GM23338 (cell line): Measurements from ENCODE around the gene MRTFA. TPM values are rescaled to one million over a fixed set of nuclear protein-coding genes. Genes with fewer than 3 reads are reported as not detected.

Source experiments
- ATAC-seq: fragments of 200-7000 bp; cut with Tn5 transposase; 3 replicates; pipeline ENCODE4 v1.9.1; 2020
- DNase-seq: peaks from one replicate; pipeline ENCODE4 v3.0.0-alpha.2; 2015; ENCODE audit warnings: low spot score
- H2AFZ ChIP-seq: fragments of 200-600 bp; sonication (generic); 2 replicates; pipeline ENCODE4 v1.8.0; 2016; ENCODE audit warnings: antibody characterized with exemption, mild to moderate bottlenecking, moderate library complexity
- H3F3A ChIP-seq: fragments of 200-600 bp; sonication (generic); replicated peaks from 2 replicates; pipeline ENCODE4 v1.8.0; 2017; ENCODE audit warnings: antibody characterized with exemption, mixed run types, low read depth
- H3K27ac ChIP-seq: fragments of 200-600 bp; sonication (generic); 2 replicates; pipeline ENCODE4 v1.6.1; 2016; ENCODE audit warnings: low read depth
- H3K27me3 ChIP-seq: fragments of 200-600 bp; sonication (generic); 2 replicates; pipeline ENCODE4 v1.8.0; 2016; ENCODE audit warnings: mild to moderate bottlenecking, mixed run types, moderate library complexity; ENCODE audit not compliant: insufficient read depth
- H3K36me3 ChIP-seq: fragments of 200-600 bp; sonication (generic); 2 replicates; pipeline ENCODE4 v1.8.0; 2016; ENCODE audit warnings: mild to moderate bottlenecking; ENCODE audit not compliant: insufficient read depth
- H3K4me1 ChIP-seq: fragments of 200-600 bp; sonication (generic); 2 replicates; pipeline ENCODE4 v1.8.0; 2016; ENCODE audit warnings: mild to moderate bottlenecking, moderate library complexity; ENCODE audit not compliant: insufficient read depth
- H3K4me2 ChIP-seq: fragments of 200-600 bp; sonication (generic); 2 replicates; pipeline ENCODE4 v1.7.1; 2017; ENCODE audit warnings: mixed run types
- H3K4me3 ChIP-seq: fragments of 200-600 bp; sonication (generic); 2 replicates; pipeline ENCODE4 v1.6.1; 2016; ENCODE audit warnings: mixed run types
- H3K79me2 ChIP-seq: fragments of 200-600 bp; sonication (generic); replicated peaks from 2 replicates; pipeline ENCODE4 v1.8.0; 2017; ENCODE audit warnings: mild to moderate bottlenecking; ENCODE audit not compliant: insufficient read depth
- H3K9me2 ChIP-seq: fragments of 200-600 bp; sonication (generic); 2 replicates; pipeline ENCODE4 v1.8.0; 2017; ENCODE audit not compliant: insufficient read depth
- H4K20me1 ChIP-seq: fragments of 200-600 bp; sonication (generic); replicated peaks from 2 replicates; pipeline ENCODE4 v1.8.0; 2017; ENCODE audit warnings: mild to moderate bottlenecking; ENCODE audit not compliant: insufficient read depth
- H3K27ac Mint-ChIP-seq: 2 replicates; pipeline ENCODE4 v1.8.0; 2020; ENCODE audit warnings: inconsistent platforms, mild to moderate bottlenecking, moderate library complexity, mixed read lengths
- H3K27me3 Mint-ChIP-seq: 3 replicates; pipeline ENCODE4 v1.8.0; 2022; ENCODE audit warnings: low read depth, mild to moderate bottlenecking, moderate library complexity, mixed read lengths, inconsistent platforms; ENCODE audit not compliant: insufficient read depth, poor library complexity
- H3K36me3 Mint-ChIP-seq: 3 replicates; pipeline ENCODE4 v1.8.0; 2021; ENCODE audit warnings: low read depth, mild to moderate bottlenecking, inconsistent platforms, moderate library complexity, mixed read lengths
- H3K4me1 Mint-ChIP-seq: 3 replicates; pipeline ENCODE4 v1.8.0; 2020; ENCODE audit warnings: mild to moderate bottlenecking, inconsistent platforms, mixed read lengths
- H3K4me3 Mint-ChIP-seq: 3 replicates; pipeline ENCODE4 v1.8.0; 2021; ENCODE audit warnings: moderate library complexity, mild to moderate bottlenecking, inconsistent platforms, mixed read lengths
- H3K9me3 Mint-ChIP-seq: 3 replicates; pipeline ENCODE4 v1.8.0; 2020; ENCODE audit warnings: moderate library complexity, mild to moderate bottlenecking, inconsistent platforms, mixed read lengths
- CREB1 ChIP-seq: fragments of 250-450 bp; sonication (Bioruptor Pico); IDR thresholded peaks from 2 replicates; pipeline ENCODE4 v1.5.0; 2020; ENCODE audit warnings: low read depth, mild to moderate bottlenecking, moderate library complexity
- ETS1 ChIP-seq: IDR thresholded peaks from 2 replicates; pipeline ENCODE4 v1.6.1; 2016; ENCODE audit warnings: antibody characterized with exemption
- EZH2 ChIP-seq: fragments of 200-600 bp; sonication (generic); IDR thresholded peaks from one replicate; pipeline ENCODE4 v1.8.0; 2017; ENCODE audit warnings: antibody characterized with exemption, mild to moderate bottlenecking, low read depth; ENCODE audit not compliant: unreplicated experiment
- EZH2phosphoT487 ChIP-seq: fragments of 200-600 bp; sonication (generic); IDR thresholded peaks from one replicate; pipeline ENCODE4 v1.8.1; 2018; ENCODE audit warnings: antibody characterized with exemption; ENCODE audit not compliant: unreplicated experiment
- JUNB ChIP-seq: IDR thresholded peaks from one replicate; pipeline ENCODE4 v1.6.1; 2016; ENCODE audit warnings: antibody characterized with exemption; ENCODE audit not compliant: unreplicated experiment
- NANOG ChIP-seq: IDR thresholded peaks from 2 replicates; pipeline ENCODE4 v1.6.1; 2016; ENCODE audit warnings: antibody characterized with exemption, borderline replicate concordance
- POLR2AphosphoS5 ChIP-seq: IDR thresholded peaks from 2 replicates; pipeline ENCODE4 v1.6.1; 2016; ENCODE audit warnings: antibody characterized with exemption, low read depth
- STAT1 ChIP-seq: IDR thresholded peaks from one replicate; pipeline ENCODE4 v1.6.1; 2016; ENCODE audit warnings: antibody characterized with exemption; ENCODE audit not compliant: unreplicated experiment
- ZNF114 ChIP-seq: fragments of 250-450 bp; sonication (Bioruptor Pico); IDR thresholded peaks from 2 replicates; pipeline ENCODE4 v1.5.0; 2020; ENCODE audit warnings: mild to moderate bottlenecking, moderate library complexity
- ZNF331 ChIP-seq: fragments of 250-450 bp; sonication (Bioruptor Pico); IDR thresholded peaks from 2 replicates; pipeline ENCODE4 v1.5.0; 2020; ENCODE audit warnings: low read depth, mild to moderate bottlenecking, moderate library complexity
- polyA plus RNA-seq: library from polyadenylated mRNA; unstranded; fragments of >200 nt; fragmentation: Nextera tagmentation; extraction: Ambion mirVana; gene quantifications from 2 replicates; pipeline ENCODE4 v1.2.1, GENCODE V29; 2016
- total RNA-seq: library from RNA; depleted of rRNA; stranded (reverse); fragments of >200 nt; shearing (Covaris generic); gene quantifications from 2 replicates; pipeline ENCODE4 v1.2.3, GENCODE V29; 2014
- TF ChIP-seq, protein P1 (sequence below): fragments of 250-450 bp; sonication (Bioruptor Pico); IDR thresholded peaks from 2 replicates; pipeline ENCODE4 v1.5.0; 2020; ENCODE audit warnings: mild to moderate bottlenecking, moderate library complexity
- TF ChIP-seq, protein P2 (sequence below), 2 experiments: fragments of 200-600 bp in 1 of 2; sonication (generic) in 1 of 2; conservative IDR thresholded peaks; 2 replicates each; pipeline versions ENCODE4 v1.5.1 to v1.6.1; 2016 to 2017; ENCODE audit warnings: antibody characterized with exemption in 2 of 2, low read depth in 2 of 2, mild to moderate bottlenecking in 2 of 2, moderate library complexity in 1 of 2

Gene MRTFA
- total and polyA plus RNA-seq, 2 experiments from 2014 or later, result 18.1 to 92.4 TPM

DNA sequence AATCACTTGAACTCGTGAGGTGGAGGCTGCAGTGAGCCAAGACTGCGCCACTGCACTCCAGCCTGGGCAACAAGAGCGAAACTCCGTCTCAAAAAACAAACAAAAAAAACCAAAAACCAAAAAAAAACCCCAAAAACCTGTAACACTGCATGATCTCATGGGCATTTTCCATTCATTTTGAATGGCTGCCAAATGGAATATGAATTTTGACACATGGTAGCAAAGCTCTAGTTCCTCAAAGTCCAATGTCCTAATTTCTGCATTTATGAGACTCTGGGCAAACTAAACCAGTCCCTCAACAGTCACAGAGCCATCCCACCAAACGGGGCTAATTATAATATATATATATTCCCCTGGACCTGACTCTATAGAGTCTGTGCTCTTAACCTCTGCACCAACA, 204.4 kb downstream of the MRTFA start (continued):
- TF ChIP-seq, protein P1, sequence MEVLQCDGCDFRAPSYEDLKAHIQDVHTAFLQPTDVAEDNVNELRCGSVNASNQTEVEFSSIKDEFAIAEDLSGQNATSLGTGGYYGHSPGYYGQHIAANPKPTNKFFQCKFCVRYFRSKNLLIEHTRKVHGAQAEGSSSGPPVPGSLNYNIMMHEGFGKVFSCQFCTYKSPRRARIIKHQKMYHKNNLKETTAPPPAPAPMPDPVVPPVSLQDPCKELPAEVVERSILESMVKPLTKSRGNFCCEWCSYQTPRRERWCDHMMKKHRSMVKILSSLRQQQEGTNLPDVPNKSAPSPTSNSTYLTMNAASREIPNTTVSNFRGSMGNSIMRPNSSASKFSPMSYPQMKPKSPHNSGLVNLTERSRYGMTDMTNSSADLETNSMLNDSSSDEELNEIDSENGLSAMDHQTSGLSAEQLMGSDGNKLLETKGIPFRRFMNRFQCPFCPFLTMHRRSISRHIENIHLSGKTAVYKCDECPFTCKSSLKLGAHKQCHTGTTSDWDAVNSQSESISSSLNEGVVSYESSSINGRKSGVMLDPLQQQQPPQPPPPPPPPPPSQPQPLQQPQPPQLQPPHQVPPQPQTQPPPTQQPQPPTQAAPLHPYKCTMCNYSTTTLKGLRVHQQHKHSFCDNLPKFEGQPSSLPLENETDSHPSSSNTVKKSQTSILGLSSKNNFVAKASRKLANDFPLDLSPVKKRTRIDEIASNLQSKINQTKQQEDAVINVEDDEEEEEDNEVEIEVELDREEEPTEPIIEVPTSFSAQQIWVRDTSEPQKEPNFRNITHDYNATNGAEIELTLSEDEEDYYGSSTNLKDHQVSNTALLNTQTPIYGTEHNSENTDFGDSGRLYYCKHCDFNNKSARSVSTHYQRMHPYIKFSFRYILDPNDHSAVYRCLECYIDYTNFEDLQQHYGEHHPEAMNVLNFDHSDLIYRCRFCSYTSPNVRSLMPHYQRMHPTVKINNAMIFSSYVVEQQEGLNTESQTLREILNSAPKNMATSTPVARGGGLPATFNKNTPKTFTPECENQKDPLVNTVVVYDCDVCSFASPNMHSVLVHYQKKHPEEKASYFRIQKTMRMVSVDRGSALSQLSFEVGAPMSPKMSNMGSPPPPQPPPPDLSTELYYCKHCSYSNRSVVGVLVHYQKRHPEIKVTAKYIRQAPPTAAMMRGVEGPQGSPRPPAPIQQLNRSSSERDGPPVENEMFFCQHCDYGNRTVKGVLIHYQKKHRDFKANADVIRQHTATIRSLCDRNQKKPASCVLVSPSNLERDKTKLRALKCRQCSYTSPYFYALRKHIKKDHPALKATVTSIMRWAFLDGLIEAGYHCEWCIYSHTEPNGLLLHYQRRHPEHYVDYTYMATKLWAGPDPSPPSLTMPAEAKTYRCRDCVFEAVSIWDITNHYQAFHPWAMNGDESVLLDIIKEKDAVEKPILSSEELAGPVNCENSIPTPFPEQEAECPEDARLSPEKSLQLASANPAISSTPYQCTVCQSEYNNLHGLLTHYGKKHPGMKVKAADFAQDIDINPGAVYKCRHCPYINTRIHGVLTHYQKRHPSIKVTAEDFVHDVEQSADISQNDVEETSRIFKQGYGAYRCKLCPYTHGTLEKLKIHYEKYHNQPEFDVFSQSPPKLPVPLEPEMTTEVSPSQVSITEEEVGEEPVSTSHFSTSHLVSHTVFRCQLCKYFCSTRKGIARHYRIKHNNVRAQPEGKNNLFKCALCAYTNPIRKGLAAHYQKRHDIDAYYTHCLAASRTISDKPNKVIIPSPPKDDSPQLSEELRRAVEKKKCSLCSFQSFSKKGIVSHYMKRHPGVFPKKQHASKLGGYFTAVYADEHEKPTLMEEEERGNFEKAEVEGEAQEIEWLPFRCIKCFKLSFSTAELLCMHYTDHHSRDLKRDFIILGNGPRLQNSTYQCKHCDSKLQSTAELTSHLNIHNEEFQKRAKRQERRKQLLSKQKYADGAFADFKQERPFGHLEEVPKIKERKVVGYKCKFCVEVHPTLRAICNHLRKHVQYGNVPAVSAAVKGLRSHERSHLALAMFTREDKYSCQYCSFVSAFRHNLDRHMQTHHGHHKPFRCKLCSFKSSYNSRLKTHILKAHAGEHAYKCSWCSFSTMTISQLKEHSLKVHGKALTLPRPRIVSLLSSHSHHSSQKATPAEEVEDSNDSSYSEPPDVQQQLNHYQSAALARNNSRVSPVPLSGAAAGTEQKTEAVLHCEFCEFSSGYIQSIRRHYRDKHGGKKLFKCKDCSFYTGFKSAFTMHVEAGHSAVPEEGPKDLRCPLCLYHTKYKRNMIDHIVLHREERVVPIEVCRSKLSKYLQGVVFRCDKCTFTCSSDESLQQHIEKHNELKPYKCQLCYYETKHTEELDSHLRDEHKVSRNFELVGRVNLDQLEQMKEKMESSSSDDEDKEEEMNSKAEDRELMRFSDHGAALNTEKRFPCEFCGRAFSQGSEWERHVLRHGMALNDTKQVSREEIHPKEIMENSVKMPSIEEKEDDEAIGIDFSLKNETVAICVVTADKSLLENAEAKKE (CRISPR knock-in tag), result no peak
- no peak for TF ChIP-seq EZH2phosphoT487
- no peak for TF ChIP-seq POLR2AphosphoS5
- TF ChIP-seq JUNB, result no peak
- no peak for TF ChIP-seq EZH2
- no peak for TF ChIP-seq ETS1

- Histone ChIP-seq H2AFZ (no peak overlapping the region), H3K27ac (no peak overlapping the region), H3K4me3 (no peak overlapping the region), H4K20me1 (no peaks in the 10 kb centered on the region), H3K27me3 (no peaks in the 10 kb centered on the region), H3K9me2 (no peaks in the 10 kb centered on the region), H3K79me2 (0 out of 2 replicates have a peak, but pooled peaks cover 3% of the 10 kb centered on the region), H3K36me3 (no peaks in the 10 kb centered on the region; the same call in 1 of the 2 replicates), H3F3A (0 out of 2 replicates have a peak, but pooled peaks cover 3% of the 10 kb centered on the region), H3K4me2 (no peak overlapping the region), H3K4me1 (no peaks in the 10 kb centered on the region)
- H3K9me3 Mint-ChIP-seq, result no peaks in the 10 kb centered on the region
- no peaks in the 10 kb centered on the region for H3K27me3 Mint-ChIP-seq
- H3K27ac Mint-ChIP-seq, result no peak overlapping the region
- no peaks in the 10 kb centered on the region for H3K4me1 Mint-ChIP-seq
- H3K4me3 Mint-ChIP-seq, result no peak overlapping the region
- no peak for DNase-seq
- no peak for ATAC-seq
- H3K36me3 Mint-ChIP-seq, result peaks cover 19% of the 10 kb centered on the region; the same call in 2 of the 3 replicates
- no peak for TF ChIP-seq POLR2AphosphoS5
- no peak for TF ChIP-seq STAT1
- TF ChIP-seq EZH2, result no peak
- TF ChIP-seq NANOG, result no peak
- no peak for TF ChIP-seq JUNB
- TF ChIP-seq ZNF114 (CRISPR knock-in tag), result no peak
- no peak for TF ChIP-seq ETS1
- TF ChIP-seq ZNF331, result no peak
- no peak for TF ChIP-seq CREB1 (CRISPR knock-in tag)
- no peak for TF ChIP-seq EZH2phosphoT487
- TF ChIP-seq, protein P2, sequence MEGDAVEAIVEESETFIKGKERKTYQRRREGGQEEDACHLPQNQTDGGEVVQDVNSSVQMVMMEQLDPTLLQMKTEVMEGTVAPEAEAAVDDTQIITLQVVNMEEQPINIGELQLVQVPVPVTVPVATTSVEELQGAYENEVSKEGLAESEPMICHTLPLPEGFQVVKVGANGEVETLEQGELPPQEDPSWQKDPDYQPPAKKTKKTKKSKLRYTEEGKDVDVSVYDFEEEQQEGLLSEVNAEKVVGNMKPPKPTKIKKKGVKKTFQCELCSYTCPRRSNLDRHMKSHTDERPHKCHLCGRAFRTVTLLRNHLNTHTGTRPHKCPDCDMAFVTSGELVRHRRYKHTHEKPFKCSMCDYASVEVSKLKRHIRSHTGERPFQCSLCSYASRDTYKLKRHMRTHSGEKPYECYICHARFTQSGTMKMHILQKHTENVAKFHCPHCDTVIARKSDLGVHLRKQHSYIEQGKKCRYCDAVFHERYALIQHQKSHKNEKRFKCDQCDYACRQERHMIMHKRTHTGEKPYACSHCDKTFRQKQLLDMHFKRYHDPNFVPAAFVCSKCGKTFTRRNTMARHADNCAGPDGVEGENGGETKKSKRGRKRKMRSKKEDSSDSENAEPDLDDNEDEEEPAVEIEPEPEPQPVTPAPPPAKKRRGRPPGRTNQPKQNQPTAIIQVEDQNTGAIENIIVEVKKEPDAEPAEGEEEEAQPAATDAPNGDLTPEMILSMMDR (conservative IDR thresholded peaks at IDR 0.05; ENCODE audit: low read depth in 2 of 2), result no peak
Measured at GRCh38 chr22:40430991-40431390, 205.5 kb downstream of the MRTFA start.
